ENCODE data around the gene TENM4.
"Not testable (repeated sequence)": the region's sequence is repeated elsewhere in the genome, so short reads cannot be mapped to it uniquely, and the experiment has no call there.

TENM4 gene

DNA sequence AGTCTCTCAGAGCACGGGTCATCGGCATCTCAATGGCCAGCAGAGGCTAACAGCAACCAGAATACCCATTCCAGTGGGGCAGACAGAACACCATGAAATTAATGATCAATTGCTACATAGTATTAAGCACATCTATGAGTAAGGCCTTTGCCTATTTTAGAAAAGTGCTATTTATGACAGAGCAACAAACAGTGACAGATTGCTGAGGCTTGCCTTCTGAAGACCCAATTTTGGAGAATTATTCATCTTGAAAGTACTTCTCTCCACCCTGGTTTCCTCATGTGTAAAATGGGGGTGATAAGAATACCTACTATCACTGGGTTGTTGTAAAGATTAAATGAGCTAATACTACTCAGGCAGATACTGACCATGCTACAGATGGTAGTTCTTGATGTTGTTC is 232.7 kb downstream of the TENM4 start:
- no peak for DNase-seq (ENCODE audit: low read depth)

DNA sequence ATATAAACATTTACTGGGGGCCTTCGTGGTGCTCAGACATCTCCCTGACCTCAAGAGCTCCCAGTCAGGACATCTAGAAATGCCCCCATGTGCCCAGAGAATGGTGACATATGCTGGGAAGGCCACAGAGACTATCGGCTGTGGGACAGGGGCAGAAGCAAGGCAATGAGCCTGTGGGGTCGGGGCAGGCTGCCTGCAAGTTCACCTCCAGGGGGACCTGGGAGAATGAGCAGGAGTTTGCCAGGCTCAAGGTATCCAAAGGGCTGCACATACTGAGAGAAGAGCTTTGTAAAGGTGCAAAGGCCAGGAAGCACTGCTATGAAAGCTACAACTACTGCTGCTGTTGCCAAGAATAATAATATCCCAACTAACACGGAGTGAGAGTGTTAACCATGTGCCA is 233.9 kb downstream of the TENM4 start:
- no peak for DNase-seq (ENCODE audit: low read depth)

DNA sequence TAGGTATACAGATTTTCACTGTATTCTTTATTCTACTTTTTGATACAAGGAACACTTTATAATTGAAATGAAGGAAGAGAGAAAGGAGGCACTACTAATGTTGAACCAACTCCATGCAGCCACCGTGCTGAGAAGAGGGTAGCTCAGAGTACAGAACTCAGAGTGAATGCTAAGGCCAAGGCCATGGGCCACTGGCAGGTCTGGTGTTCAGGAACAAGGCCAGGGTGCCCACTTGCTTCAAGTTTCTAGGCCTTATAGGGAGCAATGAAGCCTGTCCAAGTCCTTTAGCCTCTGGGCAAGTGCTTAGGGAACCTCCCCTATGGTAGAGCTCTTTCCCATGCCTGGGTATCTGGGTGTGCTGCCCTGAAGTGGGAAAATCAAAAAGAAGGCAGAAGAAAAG is 235.0 kb downstream of the TENM4 start:
- no peak for DNase-seq (ENCODE audit: low read depth)

DNA sequence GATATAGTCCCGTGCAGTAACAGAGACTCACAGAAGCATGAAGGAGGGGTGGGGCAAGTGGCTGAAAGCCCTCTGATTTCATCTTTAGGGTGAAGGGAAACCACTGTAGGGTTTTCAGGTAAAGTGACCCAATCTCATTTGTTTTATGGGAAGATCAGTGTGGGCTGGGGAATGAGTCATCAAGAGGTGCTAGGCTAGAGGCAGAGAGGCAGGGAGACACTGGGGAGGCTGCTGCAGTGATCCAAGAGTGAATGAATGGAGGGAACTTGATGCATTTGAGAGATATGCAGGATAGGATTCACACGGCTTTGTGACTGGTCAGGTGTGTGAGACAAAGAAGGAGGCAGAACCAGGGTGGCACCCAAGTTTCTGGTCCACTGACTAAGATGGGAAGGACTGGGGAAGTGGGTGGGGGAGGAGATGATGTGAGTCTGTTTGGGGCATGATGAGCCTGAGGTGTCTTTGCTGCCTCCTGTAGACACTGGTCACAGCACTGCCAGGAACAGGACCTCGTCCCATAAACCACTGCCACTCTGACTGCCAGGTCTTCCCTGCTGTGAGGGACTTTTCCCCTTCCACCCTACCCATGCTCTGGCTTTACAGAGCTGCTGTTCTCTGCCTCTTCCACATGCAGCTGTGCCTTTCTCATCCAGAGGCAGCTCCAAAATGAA is 239.0 kb downstream of the TENM4 start:
- DNase-seq (ENCODE audit: low read depth), result no peak

DNA sequence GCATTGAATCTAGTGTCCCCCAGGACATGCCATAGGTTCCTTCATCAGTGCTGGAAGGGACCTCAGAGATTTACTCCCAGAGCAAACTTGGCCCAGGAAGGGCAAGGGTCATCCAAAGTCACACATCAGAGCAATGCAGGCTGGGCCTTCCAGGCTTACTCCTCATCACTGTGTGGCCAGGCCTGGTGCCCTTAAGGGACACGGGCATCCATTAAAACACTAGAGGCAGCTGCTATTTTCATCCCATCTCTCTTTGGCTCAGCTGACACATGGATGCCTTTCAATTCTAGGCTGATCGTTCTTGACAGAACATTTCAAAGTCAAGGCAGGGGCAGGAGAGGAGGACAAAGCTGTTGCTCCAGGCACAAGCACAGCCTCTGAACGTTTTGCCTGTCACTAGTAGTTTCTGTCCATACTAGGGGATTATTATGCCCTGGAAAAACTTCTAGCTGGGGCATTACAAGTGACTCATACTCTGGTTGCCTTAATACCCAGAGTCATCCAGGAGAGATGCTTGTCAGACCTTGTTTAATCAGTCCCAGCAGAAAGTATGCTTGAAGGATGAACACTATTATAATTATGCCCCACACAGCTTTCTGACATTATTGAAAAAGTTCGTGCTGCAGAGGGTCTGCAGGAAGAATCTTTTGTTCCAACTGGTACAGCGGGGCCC is 240.3 kb downstream of the TENM4 start:
- no peak for DNase-seq (ENCODE audit: low read depth)

DNA sequence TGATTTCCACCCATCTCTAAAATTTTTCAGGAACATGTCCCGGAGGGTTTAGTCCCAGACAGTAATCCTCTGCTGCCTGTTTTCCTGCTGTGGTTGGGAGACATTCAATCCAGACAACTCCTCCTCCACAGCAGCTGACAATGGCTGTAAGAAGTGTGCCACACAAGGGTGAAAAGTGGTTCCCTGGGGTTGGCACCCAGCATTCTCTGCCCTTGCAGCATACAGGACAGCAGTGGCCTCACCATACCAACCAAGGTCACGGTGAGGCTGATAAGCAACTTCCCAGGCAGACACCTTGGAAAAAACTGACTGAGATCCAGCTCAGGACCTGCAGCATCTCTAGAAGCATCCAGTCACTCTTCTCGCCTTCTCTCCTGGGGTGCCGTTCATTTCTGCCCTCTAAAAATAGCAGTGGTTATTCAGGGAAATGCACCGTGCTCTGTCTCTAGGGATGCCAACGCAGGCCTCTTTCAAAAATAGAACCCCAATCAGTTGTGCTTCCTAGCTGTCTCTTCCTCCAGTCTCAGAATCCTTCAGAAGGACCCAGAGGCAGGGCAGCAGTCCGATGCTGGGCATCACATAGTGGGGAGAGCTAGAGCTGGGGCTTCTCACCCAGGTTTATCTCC is 241.0 kb downstream of the TENM4 start:
- no peak for DNase-seq (ENCODE audit: low read depth)

DNA sequence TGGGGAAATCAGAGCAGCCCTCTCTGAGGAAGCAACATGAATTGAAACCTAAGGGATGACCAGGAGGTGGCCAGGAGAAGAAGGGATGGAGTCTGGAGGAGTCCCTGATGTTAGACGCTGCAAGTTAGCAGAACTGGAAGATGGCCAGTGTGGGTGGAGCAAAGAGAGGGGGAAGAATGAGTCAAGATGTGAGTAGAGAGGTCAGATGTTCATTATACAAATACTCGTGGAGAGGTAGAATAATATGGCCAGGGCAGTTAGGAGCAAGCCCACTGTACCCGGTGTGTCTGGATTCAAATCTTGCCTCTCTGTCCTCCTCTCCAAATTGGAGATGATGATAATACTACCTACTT is 242.0 kb downstream of the TENM4 start:
- no peak for DNase-seq (ENCODE audit: low read depth)

DNA sequence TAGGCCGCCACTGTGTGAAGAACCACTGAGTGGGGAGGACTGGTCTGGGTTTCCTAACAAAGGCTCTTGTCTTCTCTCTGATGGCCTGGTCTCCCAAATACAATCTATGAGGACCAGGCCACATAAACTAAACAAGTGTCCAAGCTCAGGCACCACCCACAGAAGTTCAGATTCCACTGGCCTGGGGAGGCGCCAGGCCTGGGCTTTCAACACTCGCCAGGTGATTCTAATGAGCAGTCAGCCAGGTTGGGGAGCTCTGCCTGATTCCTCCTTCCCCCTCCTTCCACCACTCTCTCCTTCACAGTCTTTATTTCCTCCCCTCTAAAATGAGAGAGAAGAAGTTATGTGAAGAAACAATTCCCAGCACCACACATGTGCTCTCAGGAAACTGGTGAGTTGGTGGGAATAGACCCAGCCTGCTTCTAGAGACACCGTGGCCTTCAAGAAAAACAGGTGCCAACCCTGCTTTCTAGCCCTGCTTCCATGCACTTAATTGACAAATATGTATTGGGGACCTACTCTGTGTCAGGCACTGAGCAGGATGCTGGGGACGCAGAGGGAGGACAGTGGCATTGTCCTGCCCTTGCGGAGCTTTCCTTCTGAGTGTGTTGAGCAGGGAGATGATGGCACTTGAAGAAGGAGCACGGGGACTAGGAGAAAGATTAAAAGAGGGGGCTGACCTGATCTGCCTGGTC is 242.5 kb downstream of the TENM4 start:
- no peak for DNase-seq (ENCODE audit: low read depth)

DNA sequence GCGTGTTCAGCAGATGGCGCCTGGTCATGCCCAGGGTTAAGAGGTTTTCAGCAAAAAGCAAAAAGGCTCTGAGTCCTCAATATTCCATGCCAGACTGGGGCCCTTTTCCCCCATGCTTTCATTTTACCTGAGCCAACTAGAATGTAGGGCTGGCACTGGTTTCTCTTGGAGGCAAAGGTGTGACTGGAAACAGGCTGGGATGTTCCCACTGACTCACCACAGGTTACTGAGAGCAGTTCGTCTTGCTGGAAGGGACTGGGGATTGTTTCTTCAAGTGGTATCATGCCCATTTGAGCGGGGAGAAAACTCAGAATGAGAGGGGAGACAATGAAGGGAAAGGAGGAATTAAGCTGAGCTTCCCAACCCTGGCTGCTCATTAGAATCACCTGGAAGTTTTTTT is 243.9 kb downstream of the TENM4 start:
- no peak for DNase-seq (ENCODE audit: low read depth)

DNA sequence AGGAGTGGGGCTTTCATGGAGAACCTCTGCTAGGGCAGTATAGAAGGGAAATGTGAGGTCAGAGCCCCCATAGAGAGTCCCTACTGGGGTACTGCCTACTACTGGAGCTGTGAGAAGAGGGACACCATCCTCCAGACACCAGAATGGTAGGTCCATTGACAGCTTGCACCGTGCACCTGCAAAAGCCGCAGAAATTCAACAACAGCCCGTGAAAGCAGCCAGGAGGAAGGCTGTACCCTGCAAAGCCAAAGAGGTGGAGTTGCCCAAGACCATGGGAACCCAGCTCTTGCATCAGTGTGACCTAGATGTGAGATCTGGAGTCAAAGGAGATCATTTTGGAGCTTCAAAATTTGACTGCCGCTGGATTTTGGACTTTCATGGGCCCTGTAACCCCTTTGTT is 245.6 kb downstream of the TENM4 start:
- no peak for DNase-seq (ENCODE audit: low read depth)

DNA sequence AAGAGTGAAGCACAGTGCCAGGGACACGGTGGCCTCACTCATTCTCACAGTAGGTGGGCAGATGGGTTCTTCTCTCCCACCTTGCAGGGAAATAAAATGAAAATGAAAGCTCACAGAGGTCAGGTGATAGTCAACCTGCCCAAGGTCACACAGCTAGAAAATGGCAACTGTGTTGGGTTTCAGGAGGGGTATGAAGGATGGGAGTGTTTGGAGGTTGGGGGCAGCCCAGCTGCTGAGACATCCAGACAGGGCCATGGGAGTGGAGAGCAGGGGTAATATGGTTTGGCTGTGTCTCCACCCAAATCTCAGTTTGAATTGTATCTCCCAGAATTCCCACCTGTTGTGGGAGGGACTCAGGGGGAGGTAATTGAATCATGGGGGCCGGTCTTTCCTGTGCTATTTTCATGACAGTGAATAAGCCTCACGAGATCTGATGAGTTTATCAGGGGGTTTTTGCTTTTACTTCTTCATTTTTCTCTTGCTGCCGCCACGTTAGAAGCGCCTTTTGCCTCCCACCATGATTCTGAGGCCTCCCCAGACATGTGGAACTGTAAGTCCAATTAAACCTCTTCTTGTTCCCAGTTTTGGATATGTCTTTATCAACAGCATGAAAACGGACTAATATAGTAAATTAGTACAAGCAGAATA is 247.0 kb downstream of the TENM4 start:
- no peak for DNase-seq (ENCODE audit: low read depth)

DNA sequence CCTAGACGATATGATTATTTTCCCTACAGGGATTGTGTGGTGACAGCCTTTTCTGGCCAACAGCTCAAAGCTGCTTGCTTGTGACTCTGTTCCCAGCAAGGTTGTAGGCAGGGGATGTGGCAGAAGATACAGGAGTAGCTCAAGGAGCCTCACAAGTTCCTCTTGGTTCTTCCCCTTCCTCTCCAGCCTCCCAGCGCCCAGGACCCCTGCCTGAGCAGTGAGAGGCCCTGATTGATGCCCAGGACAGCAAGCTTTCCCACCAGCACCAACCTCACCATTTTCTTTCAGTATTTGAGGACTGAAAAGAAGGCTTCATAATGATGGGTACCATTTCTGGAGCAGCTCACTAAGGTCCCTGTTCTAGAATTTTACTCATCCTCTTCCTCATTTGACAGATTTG is 248.0 kb downstream of the TENM4 start:
- no peak for DNase-seq (ENCODE audit: low read depth)

DNA sequence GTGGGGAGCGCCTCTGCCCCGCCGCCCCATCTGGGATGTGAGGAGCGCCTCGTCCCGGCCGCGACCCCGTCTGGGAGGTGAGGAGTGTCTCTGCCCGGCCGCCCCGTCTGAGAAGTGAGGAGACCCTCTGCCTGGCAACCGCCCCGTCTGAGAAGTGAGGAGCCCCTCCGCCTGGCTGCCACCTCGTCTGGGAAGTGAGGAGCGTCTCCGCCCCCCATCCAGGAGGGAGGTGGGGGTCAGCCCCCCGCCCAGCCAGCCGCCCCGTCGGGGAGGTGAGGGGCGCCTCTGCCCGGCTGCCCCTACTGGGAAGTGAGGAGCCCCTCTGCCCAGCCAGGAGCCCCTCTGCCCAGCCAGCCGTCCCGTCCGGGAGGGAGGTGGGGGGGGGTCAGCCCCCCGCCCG is 249.1 kb downstream of the TENM4 start:
- DNase-seq (ENCODE audit: low read depth), result not testable (repeated sequence)

DNA sequence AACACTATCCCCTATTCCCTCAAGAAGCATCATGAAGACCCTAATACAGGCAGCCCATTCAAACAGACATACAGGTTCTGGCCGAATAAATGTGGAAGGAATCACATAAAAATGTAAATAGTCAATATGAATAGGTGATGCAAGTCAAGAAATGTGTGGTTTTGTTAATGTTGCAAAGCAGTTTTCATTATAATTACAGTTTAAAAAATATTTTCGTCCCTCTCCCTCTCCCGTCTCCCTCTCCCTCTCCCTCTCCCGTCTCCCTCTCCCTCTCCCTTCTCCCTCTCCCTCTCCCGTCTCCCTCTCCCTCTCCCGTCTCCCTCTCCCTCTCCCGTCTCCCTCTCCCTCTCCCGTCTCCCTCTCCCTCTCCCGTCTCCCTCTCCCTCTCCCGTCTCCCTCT is 250.3 kb downstream of the TENM4 start:
- DNase-seq (ENCODE audit: low read depth), result not testable (repeated sequence)

DNA sequence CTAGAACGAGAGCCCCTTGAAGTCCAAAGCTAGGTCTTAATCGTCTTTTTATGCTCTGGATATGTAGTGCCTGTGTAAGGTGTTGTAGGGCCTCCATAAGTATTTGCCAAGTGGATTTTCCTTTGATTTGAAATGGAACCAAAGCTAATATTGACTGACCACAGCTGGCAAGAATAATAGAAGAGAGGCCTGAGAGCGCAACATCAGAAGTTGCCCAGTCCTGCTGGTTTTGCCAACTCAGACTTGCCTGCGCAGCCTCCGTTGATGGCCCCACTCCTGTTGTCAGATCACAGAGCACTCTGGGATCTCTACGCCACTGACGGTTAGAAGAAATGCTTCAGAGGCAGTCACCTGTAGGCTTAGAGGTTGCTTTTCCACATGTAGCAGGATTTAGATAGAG is 251.2 kb downstream of the TENM4 start:
- no peak for DNase-seq (ENCODE audit: low read depth)

DNA sequence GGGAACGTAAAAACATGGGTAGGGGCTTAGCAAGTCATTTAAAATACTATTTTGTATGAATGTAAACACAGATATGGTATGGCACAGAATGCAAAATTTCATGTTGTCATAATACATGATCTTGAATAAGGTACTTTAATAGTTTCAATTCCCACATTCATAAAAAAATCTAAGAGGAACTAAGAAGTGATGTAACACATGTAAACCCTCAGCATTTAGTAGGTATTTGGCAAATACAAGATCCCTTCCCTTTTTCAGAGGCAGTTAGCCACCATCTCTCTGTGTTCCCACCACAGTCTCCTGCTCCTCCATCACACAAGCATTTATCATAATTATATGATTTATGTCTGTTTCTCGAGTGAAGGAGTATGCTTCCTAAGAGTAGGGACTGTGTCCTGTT is 251.8 kb downstream of the TENM4 start:
- no peak for DNase-seq (ENCODE audit: low read depth)

DNA sequence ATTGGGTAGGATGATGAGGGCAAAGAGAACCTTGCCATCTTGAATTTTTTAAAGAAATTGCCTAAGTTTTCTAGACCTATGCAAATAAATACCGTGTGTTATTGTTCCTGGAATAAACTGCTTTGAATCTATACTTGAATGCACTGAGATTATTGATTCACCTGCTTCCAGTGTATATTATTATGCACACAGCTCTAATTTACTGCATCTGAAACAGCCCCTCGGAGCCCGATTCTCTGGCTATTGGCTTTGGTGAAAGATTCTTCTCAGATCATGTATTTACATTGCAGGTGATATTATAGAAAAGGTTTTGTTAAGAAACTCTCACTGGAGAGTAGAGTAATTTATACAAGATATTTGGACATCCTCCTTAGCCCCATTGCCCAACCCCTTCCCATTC is 254.2 kb downstream of the TENM4 start:
- DNase-seq (ENCODE audit: low read depth), result no peak

DNA sequence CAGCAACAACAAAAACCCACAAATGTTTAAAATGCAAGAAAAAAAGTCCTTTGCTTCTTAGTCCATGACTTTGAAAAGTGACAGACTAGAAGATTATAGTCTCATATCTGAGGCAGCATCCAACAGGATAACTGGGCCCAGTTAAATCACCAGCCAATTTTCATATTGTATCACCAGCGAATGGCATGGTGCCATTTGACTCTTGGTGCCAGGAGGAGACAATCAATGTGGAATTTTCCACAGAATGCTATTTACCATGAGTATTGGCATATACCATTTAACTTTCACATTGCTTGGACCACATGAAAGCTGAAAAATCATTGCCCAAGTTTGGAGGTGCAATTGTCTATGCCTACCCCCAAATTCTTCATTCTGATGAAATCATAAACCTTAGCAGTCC is 255.5 kb downstream of the TENM4 start:
- DNase-seq (ENCODE audit: low read depth), result no peak

DNA sequence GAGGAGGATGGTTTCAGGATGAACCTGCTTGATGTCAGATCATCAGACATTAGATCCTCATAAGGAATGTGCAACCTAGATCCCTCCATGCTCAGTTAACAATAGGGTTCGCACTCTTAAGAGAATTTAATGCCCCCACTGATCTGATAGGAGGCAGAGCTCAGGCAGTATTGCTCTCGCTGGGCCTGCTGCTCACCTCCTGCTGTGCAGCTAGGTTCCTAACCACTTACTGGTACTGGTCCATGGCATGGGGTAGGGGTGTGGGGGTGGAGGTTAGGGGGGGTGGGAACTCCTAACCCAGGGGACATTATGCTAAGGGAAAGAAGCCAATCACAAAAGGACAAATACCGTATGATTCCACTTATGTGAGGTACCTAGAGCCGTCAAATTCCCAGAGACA is 256.5 kb downstream of the TENM4 start:
- no peak for DNase-seq (ENCODE audit: low read depth)

DNA sequence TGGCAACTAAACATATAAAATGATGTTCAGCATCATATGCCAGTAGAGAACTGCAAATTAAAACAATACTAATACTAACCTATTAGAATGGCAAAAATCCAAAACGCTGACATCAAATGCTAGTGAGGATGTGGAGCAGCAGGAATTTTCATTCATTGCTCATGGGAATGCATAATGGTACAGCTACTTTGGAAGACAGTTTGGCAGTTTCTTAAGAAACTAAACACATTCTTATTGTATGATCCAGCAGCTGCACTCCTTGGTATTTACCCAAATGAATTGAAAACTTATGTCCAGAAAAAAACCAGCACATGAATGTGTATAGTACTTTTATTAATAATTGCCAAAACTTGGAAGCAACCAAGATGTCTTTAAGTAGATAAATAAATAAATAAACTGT is 258.0 kb downstream of the TENM4 start:
- peak; percentile 86 for DNase-seq (ENCODE audit: low read depth)

DNA sequence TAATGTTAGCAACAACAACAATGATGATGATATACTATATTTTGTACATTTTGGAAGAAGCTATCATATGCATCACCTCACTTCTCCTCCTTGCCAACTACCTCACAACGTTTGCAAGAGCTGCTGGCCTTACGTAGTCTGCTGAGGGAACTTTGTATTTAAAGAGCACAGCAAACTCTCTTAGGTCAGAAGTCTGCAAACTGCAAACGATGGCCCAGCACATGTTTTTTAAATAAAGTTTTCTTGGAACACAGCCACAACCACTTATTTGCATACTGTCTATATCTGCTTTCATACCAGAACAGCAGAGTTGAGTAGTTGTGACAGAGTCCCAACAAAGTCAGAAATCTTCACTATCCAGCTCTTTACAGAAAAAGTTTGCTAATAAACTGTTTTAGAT is 261.7 kb downstream of the TENM4 start:
- DNase-seq (ENCODE audit: low read depth), result no peak
